ENCODE measurements around the gene GET4.

DNA sequence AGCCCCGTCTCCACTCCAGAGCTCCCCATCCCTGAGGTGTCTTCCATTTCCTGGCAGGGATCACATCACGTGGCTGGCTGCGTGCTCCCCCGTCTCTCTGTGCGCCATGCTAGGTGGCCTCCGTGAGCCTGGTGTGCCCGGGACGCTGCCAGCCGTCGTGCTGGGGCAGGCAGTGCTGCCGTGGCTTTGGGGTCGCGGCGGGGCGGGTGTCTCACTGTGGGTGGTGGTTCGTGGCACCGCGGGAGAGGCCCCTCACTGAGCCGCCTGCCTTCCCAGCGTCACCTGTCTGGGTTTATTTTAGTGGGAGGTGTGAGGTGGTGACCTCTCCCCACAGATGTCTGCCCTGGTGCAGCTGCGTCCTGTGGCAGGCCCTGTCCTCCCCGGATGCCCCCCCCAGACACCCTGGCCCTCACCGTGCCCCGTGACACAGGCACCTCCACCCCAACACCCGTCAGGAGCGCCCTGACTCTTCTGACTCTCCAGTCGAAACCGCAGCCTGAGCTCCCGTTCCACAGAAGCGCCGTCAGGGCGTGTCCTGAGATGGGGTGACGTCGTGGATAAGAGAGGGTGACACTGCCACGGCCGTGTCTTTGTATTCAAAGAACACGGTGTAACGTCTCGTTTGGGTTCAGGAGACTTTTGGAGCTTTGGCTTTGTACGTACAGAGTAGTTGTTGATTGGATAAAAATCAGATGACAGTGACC is 18.0 kb downstream of the GET4 start:
- TF ChIP-seq, protein P1, sequence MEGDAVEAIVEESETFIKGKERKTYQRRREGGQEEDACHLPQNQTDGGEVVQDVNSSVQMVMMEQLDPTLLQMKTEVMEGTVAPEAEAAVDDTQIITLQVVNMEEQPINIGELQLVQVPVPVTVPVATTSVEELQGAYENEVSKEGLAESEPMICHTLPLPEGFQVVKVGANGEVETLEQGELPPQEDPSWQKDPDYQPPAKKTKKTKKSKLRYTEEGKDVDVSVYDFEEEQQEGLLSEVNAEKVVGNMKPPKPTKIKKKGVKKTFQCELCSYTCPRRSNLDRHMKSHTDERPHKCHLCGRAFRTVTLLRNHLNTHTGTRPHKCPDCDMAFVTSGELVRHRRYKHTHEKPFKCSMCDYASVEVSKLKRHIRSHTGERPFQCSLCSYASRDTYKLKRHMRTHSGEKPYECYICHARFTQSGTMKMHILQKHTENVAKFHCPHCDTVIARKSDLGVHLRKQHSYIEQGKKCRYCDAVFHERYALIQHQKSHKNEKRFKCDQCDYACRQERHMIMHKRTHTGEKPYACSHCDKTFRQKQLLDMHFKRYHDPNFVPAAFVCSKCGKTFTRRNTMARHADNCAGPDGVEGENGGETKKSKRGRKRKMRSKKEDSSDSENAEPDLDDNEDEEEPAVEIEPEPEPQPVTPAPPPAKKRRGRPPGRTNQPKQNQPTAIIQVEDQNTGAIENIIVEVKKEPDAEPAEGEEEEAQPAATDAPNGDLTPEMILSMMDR (optimal IDR thresholded peaks at IDR 0.05 in 1 of 3, IDR thresholded peaks at IDR 0.05 in 1 of 3, conservative IDR thresholded peaks at IDR 0.05 in 1 of 3; ENCODE audit: extremely low read depth in 1 of 3, insufficient read depth in 2 of 3, low read length in 3 of 3), result no peak
- TF ChIP-seq EZH2 (IDR thresholded peaks at IDR 0.05; ENCODE audit: low read length), result no peak
